ENCODE measurements around the gene PRUNE2.

GRCh38 chr9:76680716-76681425, 225.0 kb downstream of the PRUNE2 start:
- TF ChIP-seq CTCF (IDR thresholded peaks at IDR 0.05): no peak
- no peak for TF ChIP-seq POLR2A (IDR thresholded peaks at IDR 0.05)

Measured in prostate gland (tissue), 2 donors.